H1 (cell line): ENCODE results near the gene ARHGEF5. TPM values are rescaled to one million over a fixed set of nuclear protein-coding genes. Genes with fewer than 3 reads are reported as not detected.

Source experiments
- BCL11A ChIP-seq, 2 experiments: IDR thresholded peaks; one replicate each; pipeline ENCODE4 v1.6.1; 2011; ENCODE audit warnings: low read depth in 2 of 2, low read length in 2 of 2, mild to moderate bottlenecking in 2 of 2
- RXRA ChIP-seq: IDR thresholded peaks from 2 replicates; pipeline ENCODE4 v1.6.1; 2011; ENCODE audit warnings: low read depth, mild to moderate bottlenecking, low read length, moderate library complexity; ENCODE audit not compliant: insufficient read depth
- SP1 ChIP-seq: IDR thresholded peaks from 2 replicates; pipeline ENCODE4 v1.6.1; 2011; ENCODE audit warnings: low read depth, low read length
- TEAD4 ChIP-seq: IDR thresholded peaks from 2 replicates; pipeline ENCODE4 v1.6.1; 2012; ENCODE audit warnings: low read depth, low read length, inconsistent platforms, mixed read lengths
- ZNF274 ChIP-seq: IDR thresholded peaks from 2 replicates; pipeline ENCODE4 v1.7.0; 2012; ENCODE audit warnings: low read length, borderline replicate concordance; ENCODE audit errors: extremely low read depth
- polyA plus RNA-seq, 7 experiments: library from polyadenylated mRNA; depleted of rRNA in 3 of 7; stranded (reverse) in 5 of 7; unstranded in 2 of 7; fragments of >200 nt in 5 of 7; fragments of 200-250 nt in 2 of 7; gene quantifications; 1 replicate in 5 of 7; 2 replicates in 1 of 7; 4 replicates in 1 of 7; pipeline versions ENCODE4 v1.2.1 to v1.2.3, GENCODE V29; 2011 to 2013; ENCODE audit warnings: missing spikeins in 2 of 7, mixed read lengths in 2 of 7
- total RNA-seq: library from RNA; stranded (reverse); fragmentation: NEBNext Ultra II Directional; extraction: Animal tissue kit (Norgen Biotek cat#: 25700); gene quantifications from 2 replicates; pipeline ENCODE4 v1.2.1, GENCODE V29; 2021
- TF ChIP-seq, protein P1 (sequence below): fragments of 300-600 bp; sonication (generic); IDR thresholded peaks from 2 replicates; pipeline ENCODE4 v1.7.1; 2012; ENCODE audit warnings: low read length, moderate library complexity, mild to moderate bottlenecking, inconsistent platforms; ENCODE audit not compliant: insufficient replicate concordance
- TF ChIP-seq, protein P2 (sequence below): IDR thresholded peaks from 2 replicates; pipeline ENCODE4 v1.6.1; 2012; ENCODE audit warnings: inconsistent platforms

Gene ARHGEF5
- total and polyA plus RNA-seq, 2 of the 8 experiments (the other 6 are each of a cell fraction or from before 2014, with no cell fraction given), result 12.8 to 34.6 TPM

DNA sequence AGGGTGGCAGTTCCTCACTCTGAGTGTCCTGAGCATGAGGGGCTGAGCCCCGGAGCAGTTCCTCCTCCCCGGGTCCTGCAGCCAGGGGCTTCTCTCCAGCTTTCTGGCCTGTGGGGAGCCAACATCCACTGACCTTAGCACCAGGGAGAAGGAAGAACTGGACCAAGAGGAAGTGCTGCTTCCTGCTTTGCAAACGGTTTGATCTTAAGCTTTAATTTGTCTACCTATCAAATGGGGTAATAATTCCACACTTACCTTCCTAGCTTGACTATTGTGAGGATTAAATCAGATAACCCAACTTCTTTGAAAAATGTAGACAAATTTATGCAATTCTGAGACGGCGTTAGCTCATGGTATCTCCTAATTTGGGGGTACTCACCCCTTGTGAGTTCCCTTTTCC, 46.3 kb downstream of the ARHGEF5 start (continued):
- TF ChIP-seq, protein P1, sequence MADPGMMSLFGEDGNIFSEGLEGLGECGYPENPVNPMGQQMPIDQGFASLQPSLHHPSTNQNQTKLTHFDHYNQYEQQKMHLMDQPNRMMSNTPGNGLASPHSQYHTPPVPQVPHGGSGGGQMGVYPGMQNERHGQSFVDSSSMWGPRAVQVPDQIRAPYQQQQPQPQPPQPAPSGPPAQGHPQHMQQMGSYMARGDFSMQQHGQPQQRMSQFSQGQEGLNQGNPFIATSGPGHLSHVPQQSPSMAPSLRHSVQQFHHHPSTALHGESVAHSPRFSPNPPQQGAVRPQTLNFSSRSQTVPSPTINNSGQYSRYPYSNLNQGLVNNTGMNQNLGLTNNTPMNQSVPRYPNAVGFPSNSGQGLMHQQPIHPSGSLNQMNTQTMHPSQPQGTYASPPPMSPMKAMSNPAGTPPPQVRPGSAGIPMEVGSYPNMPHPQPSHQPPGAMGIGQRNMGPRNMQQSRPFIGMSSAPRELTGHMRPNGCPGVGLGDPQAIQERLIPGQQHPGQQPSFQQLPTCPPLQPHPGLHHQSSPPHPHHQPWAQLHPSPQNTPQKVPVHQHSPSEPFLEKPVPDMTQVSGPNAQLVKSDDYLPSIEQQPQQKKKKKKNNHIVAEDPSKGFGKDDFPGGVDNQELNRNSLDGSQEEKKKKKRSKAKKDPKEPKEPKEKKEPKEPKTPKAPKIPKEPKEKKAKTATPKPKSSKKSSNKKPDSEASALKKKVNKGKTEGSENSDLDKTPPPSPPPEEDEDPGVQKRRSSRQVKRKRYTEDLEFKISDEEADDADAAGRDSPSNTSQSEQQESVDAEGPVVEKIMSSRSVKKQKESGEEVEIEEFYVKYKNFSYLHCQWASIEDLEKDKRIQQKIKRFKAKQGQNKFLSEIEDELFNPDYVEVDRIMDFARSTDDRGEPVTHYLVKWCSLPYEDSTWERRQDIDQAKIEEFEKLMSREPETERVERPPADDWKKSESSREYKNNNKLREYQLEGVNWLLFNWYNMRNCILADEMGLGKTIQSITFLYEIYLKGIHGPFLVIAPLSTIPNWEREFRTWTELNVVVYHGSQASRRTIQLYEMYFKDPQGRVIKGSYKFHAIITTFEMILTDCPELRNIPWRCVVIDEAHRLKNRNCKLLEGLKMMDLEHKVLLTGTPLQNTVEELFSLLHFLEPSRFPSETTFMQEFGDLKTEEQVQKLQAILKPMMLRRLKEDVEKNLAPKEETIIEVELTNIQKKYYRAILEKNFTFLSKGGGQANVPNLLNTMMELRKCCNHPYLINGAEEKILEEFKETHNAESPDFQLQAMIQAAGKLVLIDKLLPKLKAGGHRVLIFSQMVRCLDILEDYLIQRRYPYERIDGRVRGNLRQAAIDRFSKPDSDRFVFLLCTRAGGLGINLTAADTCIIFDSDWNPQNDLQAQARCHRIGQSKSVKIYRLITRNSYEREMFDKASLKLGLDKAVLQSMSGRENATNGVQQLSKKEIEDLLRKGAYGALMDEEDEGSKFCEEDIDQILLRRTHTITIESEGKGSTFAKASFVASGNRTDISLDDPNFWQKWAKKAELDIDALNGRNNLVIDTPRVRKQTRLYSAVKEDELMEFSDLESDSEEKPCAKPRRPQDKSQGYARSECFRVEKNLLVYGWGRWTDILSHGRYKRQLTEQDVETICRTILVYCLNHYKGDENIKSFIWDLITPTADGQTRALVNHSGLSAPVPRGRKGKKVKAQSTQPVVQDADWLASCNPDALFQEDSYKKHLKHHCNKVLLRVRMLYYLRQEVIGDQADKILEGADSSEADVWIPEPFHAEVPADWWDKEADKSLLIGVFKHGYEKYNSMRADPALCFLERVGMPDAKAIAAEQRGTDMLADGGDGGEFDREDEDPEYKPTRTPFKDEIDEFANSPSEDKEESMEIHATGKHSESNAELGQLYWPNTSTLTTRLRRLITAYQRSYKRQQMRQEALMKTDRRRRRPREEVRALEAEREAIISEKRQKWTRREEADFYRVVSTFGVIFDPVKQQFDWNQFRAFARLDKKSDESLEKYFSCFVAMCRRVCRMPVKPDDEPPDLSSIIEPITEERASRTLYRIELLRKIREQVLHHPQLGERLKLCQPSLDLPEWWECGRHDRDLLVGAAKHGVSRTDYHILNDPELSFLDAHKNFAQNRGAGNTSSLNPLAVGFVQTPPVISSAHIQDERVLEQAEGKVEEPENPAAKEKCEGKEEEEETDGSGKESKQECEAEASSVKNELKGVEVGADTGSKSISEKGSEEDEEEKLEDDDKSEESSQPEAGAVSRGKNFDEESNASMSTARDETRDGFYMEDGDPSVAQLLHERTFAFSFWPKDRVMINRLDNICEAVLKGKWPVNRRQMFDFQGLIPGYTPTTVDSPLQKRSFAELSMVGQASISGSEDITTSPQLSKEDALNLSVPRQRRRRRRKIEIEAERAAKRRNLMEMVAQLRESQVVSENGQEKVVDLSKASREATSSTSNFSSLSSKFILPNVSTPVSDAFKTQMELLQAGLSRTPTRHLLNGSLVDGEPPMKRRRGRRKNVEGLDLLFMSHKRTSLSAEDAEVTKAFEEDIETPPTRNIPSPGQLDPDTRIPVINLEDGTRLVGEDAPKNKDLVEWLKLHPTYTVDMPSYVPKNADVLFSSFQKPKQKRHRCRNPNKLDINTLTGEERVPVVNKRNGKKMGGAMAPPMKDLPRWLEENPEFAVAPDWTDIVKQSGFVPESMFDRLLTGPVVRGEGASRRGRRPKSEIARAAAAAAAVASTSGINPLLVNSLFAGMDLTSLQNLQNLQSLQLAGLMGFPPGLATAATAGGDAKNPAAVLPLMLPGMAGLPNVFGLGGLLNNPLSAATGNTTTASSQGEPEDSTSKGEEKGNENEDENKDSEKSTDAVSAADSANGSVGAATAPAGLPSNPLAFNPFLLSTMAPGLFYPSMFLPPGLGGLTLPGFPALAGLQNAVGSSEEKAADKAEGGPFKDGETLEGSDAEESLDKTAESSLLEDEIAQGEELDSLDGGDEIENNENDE, result no peak
- TF ChIP-seq BCL11A (IDR thresholded peaks at IDR 0.05; ENCODE audit: low read depth in 2 of 2, low read length in 2 of 2) (no peak), RXRA (no peak), ZNF274 (no peak), TEAD4 (no peak), SP1 (no peak)
- TF ChIP-seq, protein P2, sequence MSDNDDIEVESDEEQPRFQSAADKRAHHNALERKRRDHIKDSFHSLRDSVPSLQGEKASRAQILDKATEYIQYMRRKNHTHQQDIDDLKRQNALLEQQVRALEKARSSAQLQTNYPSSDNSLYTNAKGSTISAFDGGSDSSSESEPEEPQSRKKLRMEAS, result no peak
